GM12892 (cell line): ENCODE results near the gene SAMD14.

ENCODE experiments used
- POLR2A ChIP-seq: IDR thresholded peaks from 2 replicates; pipeline ENCODE4 v1.6.1; 2011; ENCODE audit warnings: low read depth, low read length, control low read depth
- TAF1 ChIP-seq: IDR thresholded peaks from 2 replicates; pipeline ENCODE4 v1.6.1; 2011; ENCODE audit warnings: low read depth, mild to moderate bottlenecking, control low read depth, low read length, borderline replicate concordance

DNA sequence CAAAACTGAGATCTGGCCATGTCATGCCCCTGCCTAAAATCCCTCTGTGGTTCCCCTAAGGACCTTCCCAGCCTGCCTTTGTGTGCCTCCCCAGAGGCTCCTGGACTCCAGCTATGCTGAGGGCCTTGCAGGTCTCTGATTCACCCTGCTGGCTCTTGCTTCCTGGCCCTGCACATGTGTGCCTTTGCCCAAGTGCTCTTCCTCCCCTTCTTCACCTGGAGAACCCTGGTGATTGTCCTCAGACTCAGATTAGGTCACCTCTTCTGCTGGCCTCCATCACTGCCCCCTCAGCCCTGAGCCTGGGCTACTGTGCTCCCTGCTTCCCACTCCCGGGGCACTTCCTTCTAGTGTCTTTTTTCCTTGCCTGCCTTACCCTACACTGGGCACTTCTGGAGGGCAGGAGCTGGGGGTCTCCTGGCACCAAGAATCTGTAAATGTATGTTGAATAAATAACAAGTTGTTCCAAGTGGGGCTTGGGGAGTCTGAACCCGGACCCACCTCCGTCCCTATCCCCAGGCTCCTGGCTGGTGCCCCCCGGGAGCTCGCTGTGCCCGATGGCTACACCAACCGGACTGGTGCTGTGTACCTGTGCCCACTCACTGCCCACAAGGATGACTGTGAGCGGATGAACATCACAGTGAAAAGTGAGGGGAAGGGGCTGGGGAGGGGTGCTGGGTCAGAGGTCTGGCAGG, 66.3 kb downstream of the SAMD14 start:
- TF ChIP-seq POLR2A (no peak), TAF1 (no peak)
